HPDE6-E6E7 (cell line): ENCODE measurements around the gene FLOT1.
A peak's percentile ranks its signal among the peaks of the same experiment; 100 is the strongest.

Source experiments
- DNase-seq: peaks from one replicate; pipeline ENCODE4 v3.0.0; 2011; ENCODE audit warnings: missing footprints; ENCODE audit errors: extremely low spot score

FLOT1 gene

GRCh38 chr6:30700340-30700739, 42.1 kb downstream of the FLOT1 start:
- DNase-seq, result no peak

DNA sequence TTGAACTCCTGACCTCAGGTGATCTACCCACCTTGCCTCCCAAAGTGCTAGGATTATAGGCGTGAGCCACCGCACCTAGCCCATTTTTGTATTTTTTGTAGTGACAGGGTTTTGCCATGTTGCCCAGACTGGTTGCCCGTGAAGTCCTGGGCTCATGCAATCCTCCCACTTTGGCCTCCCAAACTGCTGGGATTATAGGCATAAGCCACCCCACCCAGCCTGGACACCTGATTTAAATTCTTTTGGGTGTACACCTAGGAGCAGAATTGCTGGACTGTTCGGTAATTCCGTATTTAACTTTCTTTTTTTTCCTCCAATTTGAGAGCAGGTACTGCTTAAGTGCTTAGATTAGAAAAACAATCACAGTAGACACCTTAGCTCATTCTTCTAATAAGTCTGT, 46.1 kb downstream of the FLOT1 start:
- DNase-seq, result no peak

GRCh38 chr6:30691208-30691847, 51.2 kb downstream of the FLOT1 start:
- no peak for DNase-seq

DNA sequence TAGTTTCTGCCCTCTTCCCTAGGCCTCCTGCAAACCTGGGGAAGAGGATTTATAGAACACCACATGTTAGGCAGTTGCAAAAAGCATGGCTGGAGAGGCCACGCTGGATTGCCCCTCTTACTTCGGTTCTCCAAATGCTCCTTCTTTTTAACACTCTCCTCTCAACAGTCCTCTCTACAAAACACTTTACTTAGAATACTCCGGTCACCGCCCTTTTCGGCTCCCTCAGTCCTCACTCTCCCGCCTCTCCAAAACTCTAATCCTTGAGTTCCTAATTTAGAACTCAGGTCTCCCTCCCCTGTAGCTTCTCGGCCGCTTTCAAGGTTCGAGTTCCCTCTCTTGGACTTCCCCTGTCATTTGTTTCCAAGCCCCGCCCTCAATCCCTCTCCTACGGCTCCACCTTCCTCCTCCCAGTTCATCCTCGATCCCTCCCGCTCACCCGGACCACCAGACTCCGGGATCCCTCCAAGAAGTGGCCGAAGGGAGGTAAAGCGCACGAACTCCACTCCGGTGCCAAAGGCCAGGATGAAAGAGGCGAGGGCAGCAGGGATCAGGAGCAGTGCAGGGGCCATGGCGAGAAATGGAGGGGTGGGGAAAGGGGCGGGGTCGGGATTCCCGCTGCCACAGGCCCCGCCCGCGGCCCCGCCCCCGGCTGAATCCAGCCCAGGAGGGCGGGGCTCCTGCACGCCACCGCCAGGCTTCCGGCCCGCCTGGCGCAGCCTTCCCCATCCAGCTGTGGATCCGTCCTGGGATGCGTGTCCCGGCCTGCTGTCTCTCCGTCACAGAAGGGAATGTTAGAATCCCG, 51.9 kb downstream of the FLOT1 start, which contains the start of gene NRM:
NRM (minus strand) TSS at position 582 of the 805 bp plus-strand sequence; CDS start at position 572, 10 bp downstream.
- DNase-seq, result peak; percentile 77

GRCh38 chr6:30689985-30690384, 52.5 kb downstream of the FLOT1 start:
- DNase-seq, result no peak

DNA sequence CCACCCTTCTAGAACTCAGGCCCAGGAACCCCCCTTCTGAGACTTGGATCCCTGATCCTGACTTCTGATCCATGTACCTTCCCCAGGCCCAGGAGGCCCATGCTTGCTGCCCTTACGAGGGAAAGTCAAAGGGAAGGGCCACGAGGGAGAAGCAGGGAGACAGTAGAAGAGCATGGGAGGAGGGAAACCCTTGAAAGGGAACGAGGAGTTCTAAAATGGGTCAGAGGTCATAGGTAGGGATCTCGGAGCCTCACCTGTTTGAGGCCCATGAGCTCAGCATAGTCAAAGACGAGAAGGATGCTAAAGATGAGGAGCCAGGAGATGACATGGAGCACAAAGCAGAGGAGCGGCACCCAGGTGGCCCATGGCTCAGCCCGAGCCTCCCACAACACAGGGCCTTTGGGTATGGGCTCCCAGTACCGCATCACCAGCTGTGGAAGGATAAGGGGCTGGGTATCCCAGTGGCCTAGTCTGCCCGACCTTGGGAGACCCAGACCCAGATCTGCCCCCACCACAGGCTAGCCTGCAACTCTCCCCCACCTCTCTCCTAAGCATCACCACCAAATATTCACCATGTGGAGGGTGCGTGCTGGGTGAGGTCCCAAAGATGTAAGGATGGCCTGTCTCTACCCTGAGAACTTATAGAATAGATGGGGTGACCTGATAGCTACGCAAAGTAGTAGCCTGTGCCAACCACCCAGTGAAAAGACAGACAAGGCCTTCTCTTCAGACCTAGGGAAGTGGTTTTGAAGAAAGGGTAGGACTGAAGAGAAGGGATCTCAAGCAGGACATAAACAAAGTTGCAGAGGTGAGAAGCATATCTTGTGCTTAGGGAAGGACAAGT, 53.2 kb downstream of the FLOT1 start:
- no peak for DNase-seq

DNA sequence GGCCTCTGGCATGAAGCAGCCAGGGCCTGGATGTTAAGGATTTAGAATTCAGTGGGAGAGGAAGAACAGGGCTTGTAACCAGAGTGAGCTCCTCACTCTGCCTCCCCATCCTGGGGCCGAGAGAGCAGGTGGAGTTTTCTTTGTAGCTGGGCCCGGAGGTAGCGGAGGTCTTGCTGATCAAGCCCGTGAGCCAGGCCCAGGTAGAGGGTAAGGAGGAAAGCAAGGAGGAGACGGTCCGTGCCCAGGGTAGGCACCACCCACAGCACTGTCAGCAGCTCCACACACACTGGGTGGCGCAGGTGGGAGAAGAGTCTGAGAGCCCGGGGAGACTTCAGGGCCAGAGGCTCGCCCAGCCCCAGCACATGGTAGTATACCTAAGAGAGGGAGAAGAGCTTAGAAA, 53.9 kb downstream of the FLOT1 start:
- no peak for DNase-seq

DNA sequence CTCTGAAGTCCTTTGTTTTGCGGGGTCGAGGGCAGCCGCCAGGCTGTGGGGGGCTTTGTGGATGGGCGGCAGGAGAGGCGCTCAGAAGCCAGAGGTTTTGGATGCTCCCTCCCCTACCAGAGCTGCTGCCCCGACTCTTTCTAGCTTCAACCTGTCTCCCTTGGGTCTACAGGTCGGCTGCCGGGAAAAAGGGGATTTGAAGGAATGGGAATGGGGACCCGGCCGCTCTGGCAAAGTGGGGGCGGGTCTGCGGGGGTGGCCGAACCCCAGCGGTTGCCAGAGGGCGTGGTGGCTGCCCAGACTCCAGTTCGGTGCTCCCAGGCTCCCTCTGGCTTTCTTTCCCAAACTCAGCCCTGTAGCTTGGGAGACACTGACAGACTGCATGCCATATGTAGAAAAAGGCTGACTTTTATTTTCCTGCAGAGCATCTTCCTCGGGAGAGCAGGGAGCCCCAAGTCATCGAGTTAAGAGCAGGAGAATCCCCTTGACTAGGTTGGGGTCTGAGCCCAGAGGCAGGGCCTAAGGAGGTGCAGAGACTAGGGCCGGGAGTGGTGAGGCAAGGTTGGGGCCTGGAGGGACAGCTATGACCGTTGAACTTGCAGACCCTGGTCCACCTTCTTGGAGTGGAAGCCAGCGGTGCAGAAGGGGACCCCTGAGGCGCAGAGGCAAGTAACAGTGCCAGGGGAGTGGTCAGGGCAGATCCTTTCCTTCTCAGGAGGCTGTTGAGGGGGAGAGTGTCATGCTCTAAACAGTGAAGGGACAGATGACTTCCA, 54.6 kb downstream of the FLOT1 start:
- no peak for DNase-seq

- peak; percentile 93 for DNase-seq
Observed at GRCh38 chr6:30686908-30687658, 55.4 kb downstream of the FLOT1 start.

GRCh38 chr6:30686009-30686907, 56.2 kb downstream of the FLOT1 start, which contains the start of gene PPP1R18:
Gene PPP1R18, minus strand, starts transcription at chr6:30686645. Its CDS starts 627 bp downstream, at chr6:30686018.
- no peak for DNase-seq

DNA sequence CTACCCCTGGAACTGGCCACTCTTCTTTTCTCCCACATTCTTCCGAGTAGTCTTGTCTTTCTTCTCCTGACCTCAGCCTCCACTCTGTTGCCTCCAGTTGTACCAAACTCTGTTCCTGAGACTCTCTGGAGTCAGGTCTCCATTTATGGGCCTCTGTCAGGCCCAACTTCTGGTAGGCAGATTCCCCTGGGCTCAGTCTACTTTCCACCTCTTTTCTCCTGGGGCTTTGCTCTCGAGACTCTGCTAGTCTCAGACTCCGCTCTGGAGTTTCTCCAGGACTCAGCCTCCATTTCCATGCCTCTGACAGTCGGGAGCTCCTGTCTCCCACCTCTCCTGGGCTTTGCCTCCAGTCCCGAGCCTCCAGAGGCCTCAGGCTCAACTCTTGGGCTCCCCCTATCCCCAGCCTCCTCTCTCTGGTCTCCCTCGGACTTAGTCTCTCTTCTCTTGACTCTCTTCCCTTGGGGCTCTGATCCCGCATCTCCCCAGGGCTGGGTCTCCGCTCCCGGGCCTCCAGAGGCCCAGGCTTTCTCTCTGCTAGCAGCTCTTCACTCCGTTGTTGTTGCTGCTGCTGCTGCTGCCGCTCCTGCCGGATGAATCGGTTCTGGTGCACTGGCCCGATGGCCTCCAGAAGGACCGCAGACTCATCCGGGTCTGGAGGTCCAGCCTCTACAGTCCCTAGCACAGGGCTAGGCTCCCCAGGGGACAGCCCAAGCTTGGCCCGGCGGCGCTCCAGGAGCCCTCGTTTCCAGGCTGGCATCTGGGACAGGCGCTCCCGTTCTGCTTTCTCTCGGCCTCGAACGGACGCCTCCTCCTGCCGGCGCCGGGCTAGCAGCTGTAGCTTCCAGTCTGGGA, 57.1 kb downstream of the FLOT1 start:
- no peak for DNase-seq

GRCh38 chr6:30684386-30685156, 57.9 kb downstream of the FLOT1 start:
- DNase-seq, result no peak

- DNase-seq, result no peak
Observed at GRCh38 chr6:30683980-30684338, 58.5 kb downstream of the FLOT1 start.

- no peak for DNase-seq
Observed at GRCh38 chr6:30683183-30683979, 59.1 kb downstream of the FLOT1 start.

GRCh38 chr6:30682143-30683117, 60.1 kb downstream of the FLOT1 start:
- peak; percentile 67 for DNase-seq

GRCh38 chr6:30681766-30682142, 60.7 kb downstream of the FLOT1 start:
- no peak for DNase-seq
